Activated CD4-positive, alpha-beta memory T cell treated with anti-CD3 and anti-CD28 coated beads for 36 hours (primary cell): Measurements from ENCODE around the gene CTNND2. TPM values are rescaled to one million over a fixed set of nuclear protein-coding genes. Genes with fewer than 3 reads are reported as not detected.
"Not testable (repeated sequence)": the region's sequence is repeated elsewhere in the genome, so short reads cannot be mapped to it uniquely, and the experiment has no call there.

Experiments used
- CTCF ChIA-PET: fragments of 350-600 bp; sonication (Branson Sonifier 250); formaldehyde crosslinking; loops from one replicate; lab custom pipeline; 2021; ENCODE audit warnings: antibody characterized with exemption, inconsistent platforms; lab: Charles Lee
- POLR2A ChIA-PET: fragments of 350-600 bp; sonication (Branson Sonifier 250); formaldehyde crosslinking; loops from one replicate; lab custom pipeline; 2021; ENCODE audit warnings: antibody characterized with exemption; lab: Charles Lee
- DNase-seq: peaks from one replicate; pipeline ENCODE4 v3.0.0-alpha.2; 2020
- H3K27ac Mint-ChIP-seq: one replicate; pipeline ENCODE4 v1.8.0; 2021; ENCODE audit warnings: mixed read lengths
- H3K27me3 Mint-ChIP-seq: one replicate; pipeline ENCODE4 v1.8.0; 2021; ENCODE audit warnings: mixed read lengths
- H3K36me3 Mint-ChIP-seq: one replicate; pipeline ENCODE4 v1.8.0; 2021; ENCODE audit warnings: mixed read lengths
- H3K4me1 Mint-ChIP-seq: one replicate; pipeline ENCODE4 v1.8.0; 2021; ENCODE audit warnings: low read depth, mixed read lengths
- H3K4me3 Mint-ChIP-seq: one replicate; pipeline ENCODE4 v1.8.0; 2021; ENCODE audit warnings: mild to moderate bottlenecking, mixed read lengths
- H3K9me3 Mint-ChIP-seq: one replicate; pipeline ENCODE4 v1.8.0; 2021; ENCODE audit warnings: mixed read lengths
- intact Hi-C: fragments of 100-400 bp; cut with micrococcal nuclease; formaldehyde crosslinking; loops from one replicate; pipeline ENCODE4 v1.15.1; 2023
- total RNA-seq, 2 experiments: library from RNA; stranded (reverse); gene quantifications; one replicate each; pipeline ENCODE4 v1.2.3, GENCODE V29; 2021

The CTNND2 gene
- total RNA-seq, 2 experiments from 2014 or later, result not detected

DNA sequence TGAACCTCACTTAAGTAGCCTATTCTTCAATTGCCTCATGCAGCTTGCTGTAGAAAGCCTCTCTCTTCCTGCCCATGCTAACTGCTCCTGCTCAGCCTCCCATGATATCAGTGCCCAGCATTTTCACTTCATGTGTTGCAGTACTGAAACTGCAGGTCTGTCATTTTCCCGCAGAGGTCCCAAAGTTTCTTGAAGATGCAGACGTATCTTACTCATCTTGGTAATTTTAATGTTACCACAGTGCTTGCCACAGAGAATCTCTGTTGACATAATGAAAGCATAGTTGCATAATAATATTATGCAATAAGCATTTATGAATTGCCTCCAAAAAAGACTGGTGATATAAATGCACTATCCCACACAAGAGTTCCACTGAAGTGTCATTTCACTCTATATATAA lies 582.1 kb downstream of the CTNND2 start:
- Mint-ChIP-seq H3K27me3 (peaks cover 3% of the 10 kb centered on the region), H3K36me3 (no peaks in the 10 kb centered on the region), H3K4me3 (no peak overlapping the region), H3K9me3 (peaks cover 1% of the 10 kb centered on the region), H3K27ac (no peak overlapping the region), H3K4me1 (peaks cover 3% of the 10 kb centered on the region)
- ChIA-PET POLR2A (no interaction called here), CTCF (no interaction called here)
- intact Hi-C loops, result no loop called here
- DNase-seq, result no peak

DNA sequence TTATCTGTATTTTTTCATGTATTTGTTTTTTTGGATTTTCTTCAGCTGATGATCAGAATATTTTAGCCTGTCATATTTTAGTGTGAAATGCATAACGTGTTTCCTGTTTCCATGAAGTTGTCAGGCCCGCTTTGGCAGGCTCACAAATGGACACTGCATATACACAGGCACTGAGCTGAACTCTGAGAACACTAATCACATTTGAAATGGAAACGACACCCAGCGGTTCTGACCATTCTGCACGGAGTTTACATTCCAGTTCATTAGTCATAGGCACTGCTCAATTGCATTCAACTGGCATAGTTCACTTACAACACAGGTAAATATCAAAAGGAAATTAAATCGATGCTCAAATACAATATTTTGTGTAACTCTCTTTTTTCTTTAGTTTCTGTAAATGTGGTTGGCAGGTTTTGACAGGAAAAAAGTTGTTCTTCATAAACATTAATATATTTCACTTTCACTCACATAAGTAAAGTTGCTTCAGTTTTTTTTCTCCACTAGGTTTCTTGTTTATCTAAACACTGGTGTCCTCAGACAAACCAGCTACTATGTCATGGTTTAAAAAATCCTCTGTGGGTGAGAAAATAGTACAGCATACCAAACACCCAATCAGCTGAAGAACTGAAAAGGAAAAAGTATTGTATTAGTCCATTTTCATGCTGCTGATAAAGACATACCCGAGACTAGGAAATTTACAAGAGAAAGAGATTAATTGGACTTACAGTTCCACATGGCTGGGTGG lies 584.2 kb downstream of the CTNND2 start:
- no peak for DNase-seq
- H3K27me3 Mint-ChIP-seq, result peaks cover 3% of the 10 kb centered on the region
- H3K4me3 Mint-ChIP-seq, result no peak overlapping the region
- H3K4me1 Mint-ChIP-seq, result peaks cover 3% of the 10 kb centered on the region
- intact Hi-C loops, result no loop called here
- no peaks in the 10 kb centered on the region for H3K36me3 Mint-ChIP-seq
- no peak overlapping the region for H3K27ac Mint-ChIP-seq
- POLR2A ChIA-PET, result no interaction called here
- H3K9me3 Mint-ChIP-seq, result peaks cover 3% of the 10 kb centered on the region
- CTCF ChIA-PET, result no interaction called here

DNA sequence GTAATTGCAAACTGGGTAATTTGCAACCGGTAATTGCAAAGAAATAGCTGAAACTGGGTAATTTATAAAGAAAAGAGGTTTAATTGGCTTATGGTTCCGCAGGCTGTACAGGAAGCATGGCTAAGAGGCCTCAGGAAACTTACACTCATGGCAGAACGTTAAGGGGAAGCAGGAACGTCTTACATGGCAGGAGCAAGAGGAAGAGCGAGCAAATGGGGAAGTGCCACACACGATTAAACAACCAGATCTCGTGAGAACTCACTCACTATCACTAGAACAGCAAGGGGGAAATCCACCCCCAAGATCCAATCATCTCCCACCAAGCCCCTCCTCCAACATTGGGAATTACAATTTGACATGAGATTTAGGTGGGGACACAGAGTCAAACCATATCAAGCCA lies 590.6 kb downstream of the CTNND2 start:
- DNase-seq, H3K9me3 Mint-ChIP-seq, H3K4me1 Mint-ChIP-seq, H3K36me3 Mint-ChIP-seq, H3K27ac Mint-ChIP-seq, H3K4me3 Mint-ChIP-seq, POLR2A ChIA-PET, H3K27me3 Mint-ChIP-seq, CTCF ChIA-PET, intact Hi-C loops: not testable (repeated sequence)

DNA sequence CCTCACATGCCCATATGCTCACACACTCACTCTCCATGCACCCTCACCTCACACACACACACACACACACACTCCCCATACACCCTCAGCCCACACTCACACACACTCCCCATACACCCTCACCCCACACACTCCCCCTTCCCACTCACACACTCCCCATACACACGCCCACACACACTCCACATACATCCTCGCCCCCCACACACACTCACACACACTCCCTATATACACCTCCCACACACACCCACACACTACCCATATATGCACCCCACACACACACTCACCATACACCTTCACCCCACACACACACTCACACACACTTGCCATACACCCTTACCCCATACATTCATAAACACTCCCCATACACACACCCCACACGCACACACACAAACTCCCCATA lies 592.5 kb downstream of the CTNND2 start:
- Mint-ChIP-seq H3K27me3 (no peaks in the 10 kb centered on the region), H3K9me3 (no peaks in the 10 kb centered on the region), H3K36me3 (no peaks in the 10 kb centered on the region), H3K27ac (no peak overlapping the region), H3K4me3 (no peak overlapping the region), H3K4me1 (no peaks in the 10 kb centered on the region)
- intact Hi-C loops, result no loop called here
- POLR2A ChIA-PET, result no interaction called here
- no peak for DNase-seq
- CTCF ChIA-PET, result no interaction called here

DNA sequence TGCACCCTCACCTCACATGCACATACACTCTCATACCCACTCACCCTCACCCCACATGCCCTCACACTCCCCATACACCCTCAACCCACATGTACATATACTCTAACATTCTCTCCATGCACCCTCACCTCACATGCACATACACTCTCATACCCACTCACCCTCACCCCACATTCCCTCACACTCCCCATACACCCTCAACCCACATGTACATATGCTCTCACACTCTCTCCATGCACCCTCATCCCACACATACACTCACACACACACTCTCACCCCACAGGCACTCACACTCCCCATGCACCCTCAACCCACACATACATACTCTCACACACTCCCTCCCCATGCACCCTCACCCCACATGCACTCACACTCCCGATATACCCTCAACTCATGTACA lies 593.0 kb downstream of the CTNND2 start:
- Mint-ChIP-seq H3K9me3 (no peaks in the 10 kb centered on the region), H3K4me3 (no peak overlapping the region), H3K36me3 (no peaks in the 10 kb centered on the region), H3K27ac (no peak overlapping the region), H3K4me1 (no peaks in the 10 kb centered on the region), H3K27me3 (no peaks in the 10 kb centered on the region)
- no peak for DNase-seq
- CTCF ChIA-PET, result no interaction called here
- intact Hi-C loops, result no loop called here
- POLR2A ChIA-PET, result no interaction called here

DNA sequence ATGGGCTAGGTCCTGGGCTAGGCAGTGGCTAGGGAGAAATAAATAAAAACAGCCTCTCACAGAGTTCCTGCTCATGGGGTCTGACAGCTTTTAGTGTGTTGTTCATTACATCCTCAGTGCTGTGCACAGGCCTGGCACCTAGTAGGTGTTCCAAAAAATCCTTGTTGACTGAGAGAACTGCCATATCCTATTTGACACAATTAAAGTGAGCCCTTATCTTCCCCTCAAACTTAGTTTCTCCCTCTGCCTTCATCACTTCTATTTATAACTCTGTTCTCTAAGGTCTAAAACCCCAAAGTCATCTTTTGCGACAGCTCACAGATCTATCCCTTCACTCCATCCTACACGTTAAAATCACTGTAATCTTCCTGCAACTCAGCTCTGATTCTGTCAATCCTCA lies 594.1 kb downstream of the CTNND2 start:
- POLR2A ChIA-PET, result no interaction called here
- no peak overlapping the region for H3K4me3 Mint-ChIP-seq
- H3K36me3 Mint-ChIP-seq, result no peaks in the 10 kb centered on the region
- H3K4me1 Mint-ChIP-seq, result no peaks in the 10 kb centered on the region
- intact Hi-C loops, result no loop called here
- H3K9me3 Mint-ChIP-seq, result no peaks in the 10 kb centered on the region
- no peak overlapping the region for H3K27ac Mint-ChIP-seq
- H3K27me3 Mint-ChIP-seq, result no peaks in the 10 kb centered on the region
- CTCF ChIA-PET, result no interaction called here
- DNase-seq, result no peak

DNA sequence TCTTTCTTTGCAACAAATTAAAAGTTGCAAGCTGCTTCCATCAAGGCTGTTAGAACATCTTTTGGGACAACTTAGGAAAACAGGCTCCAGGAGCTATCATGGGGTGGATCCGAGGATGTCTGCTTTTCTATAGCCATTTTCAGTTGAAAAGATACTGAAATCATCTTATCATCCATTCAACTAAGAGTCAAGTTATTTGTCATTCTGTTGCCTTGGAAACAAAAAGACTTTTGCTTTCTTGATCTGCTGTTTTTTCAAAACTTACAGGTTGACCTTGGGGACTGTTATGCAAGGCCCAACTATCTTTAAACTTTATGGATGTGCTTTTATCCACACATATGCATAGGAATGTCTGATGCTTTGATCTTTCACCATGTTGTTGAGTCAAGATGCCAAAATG lies 597.9 kb downstream of the CTNND2 start:
- intact Hi-C loops, result no loop called here

DNA sequence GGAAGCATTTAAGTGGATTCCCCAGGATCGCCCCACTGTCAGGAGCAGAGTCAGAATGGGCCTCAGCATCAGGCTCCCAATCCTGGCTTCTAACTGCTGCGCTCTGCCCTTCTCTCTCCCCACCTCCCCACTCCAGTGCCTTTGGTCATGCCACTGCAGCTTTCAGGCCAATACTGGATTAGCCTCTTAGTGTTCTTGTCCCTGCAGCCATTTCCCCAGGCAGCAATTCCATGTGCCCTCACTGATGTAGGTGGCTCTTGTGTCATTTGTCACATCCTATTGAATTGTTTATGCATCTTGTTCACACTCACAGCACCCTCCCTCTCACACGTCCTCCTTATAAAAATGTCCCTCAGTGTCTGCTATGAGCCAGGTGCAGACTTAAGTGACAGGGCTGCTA lies 599.0 kb downstream of the CTNND2 start:
- Mint-ChIP-seq H3K36me3 (no peaks in the 10 kb centered on the region), H3K27me3 (no peaks in the 10 kb centered on the region), H3K4me3 (no peak overlapping the region), H3K9me3 (no peaks in the 10 kb centered on the region), H3K27ac (no peak overlapping the region), H3K4me1 (no peaks in the 10 kb centered on the region)
- POLR2A ChIA-PET, result no interaction called here
- CTCF ChIA-PET, result no interaction called here
- no peak for DNase-seq
- intact Hi-C loops, result no loop called here

More for the DNA sequence above, 597.9 kb downstream of the CTNND2 start:
- CTCF ChIA-PET, result no interaction called here
- Mint-ChIP-seq H3K36me3 (no peaks in the 10 kb centered on the region), H3K27me3 (no peaks in the 10 kb centered on the region), H3K27ac (no peak overlapping the region), H3K4me1 (no peaks in the 10 kb centered on the region), H3K4me3 (no peak overlapping the region), H3K9me3 (no peaks in the 10 kb centered on the region)
- POLR2A ChIA-PET, result no interaction called here
- no peak for DNase-seq

DNA sequence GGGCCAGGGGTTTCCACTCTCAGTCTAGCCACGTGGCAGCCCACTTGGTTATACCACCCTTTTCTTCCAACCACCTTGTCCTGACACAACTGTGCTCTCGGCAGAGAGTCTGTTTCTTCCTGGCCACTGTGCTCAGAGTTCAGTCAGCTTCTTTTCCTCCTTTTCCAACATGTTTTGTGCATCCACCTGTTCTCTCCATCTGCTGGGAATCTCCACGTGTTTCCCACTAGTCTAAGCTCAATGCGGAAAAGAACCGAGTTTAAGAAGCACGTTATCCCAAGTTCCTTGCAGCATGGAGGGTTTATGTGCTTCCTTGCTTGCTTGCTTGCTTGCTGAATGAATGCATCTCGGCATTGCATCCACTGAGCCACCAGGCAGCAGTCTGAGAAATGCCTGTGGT lies 599.6 kb downstream of the CTNND2 start:
- POLR2A ChIA-PET, result no interaction called here
- Mint-ChIP-seq H3K27me3 (no peaks in the 10 kb centered on the region), H3K4me1 (no peaks in the 10 kb centered on the region), H3K9me3 (no peaks in the 10 kb centered on the region), H3K4me3 (no peak overlapping the region), H3K36me3 (no peaks in the 10 kb centered on the region), H3K27ac (no peak overlapping the region)
- intact Hi-C loops, result no loop called here
- no peak for DNase-seq
- CTCF ChIA-PET, result no interaction called here

DNA sequence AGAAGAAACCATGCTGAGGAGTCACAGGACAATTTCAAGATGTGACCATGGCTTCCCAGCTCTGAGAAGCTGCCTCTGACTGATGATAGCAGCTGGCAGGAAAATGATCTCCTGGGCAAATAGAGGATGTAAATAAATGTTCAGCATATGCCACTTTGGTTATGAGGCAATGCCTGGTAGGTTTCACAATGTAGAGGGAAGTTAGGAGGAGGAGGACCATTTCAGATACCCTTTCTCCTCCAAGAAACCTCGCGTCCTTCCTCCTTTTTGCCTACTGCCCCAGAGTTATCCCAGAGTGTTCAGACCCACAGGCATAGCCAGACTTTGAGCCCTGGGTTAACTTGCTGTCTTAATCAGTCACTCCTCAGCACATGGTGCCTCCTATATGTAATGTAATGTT lies 601.6 kb downstream of the CTNND2 start:
- ChIA-PET POLR2A (no interaction called here), CTCF (no interaction called here)
- no peaks in the 10 kb centered on the region for H3K4me1 Mint-ChIP-seq
- no peaks in the 10 kb centered on the region for H3K9me3 Mint-ChIP-seq
- no peaks in the 10 kb centered on the region for H3K36me3 Mint-ChIP-seq
- H3K4me3 Mint-ChIP-seq, result no peak overlapping the region
- no peak for DNase-seq
- no peaks in the 10 kb centered on the region for H3K27me3 Mint-ChIP-seq
- no peak overlapping the region for H3K27ac Mint-ChIP-seq
- intact Hi-C loops, result no loop called here

DNA sequence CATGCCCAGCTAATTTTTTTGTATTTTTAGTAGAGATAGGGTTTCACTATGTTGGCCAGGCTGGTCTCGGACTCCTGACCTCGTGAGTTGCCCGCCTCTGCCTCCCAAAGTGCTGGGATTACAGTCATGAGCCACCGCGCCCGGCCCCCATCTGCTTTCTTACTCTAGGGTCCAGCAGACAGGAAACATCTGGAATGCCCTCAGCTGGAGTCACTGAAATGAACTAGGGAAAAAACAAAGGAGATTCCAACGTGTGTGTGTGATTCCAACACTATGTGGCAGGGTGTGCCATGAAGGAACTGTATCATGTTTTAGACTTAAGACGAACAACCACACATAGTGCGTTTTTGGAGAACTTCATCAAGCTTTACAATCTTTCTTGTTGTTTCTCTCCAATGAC lies 603.1 kb downstream of the CTNND2 start:
- ChIA-PET POLR2A (no interaction called here), CTCF (no interaction called here)
- H3K27ac Mint-ChIP-seq, result no peak overlapping the region
- DNase-seq, result no peak
- no peaks in the 10 kb centered on the region for H3K9me3 Mint-ChIP-seq
- no peak overlapping the region for H3K4me3 Mint-ChIP-seq
- no peaks in the 10 kb centered on the region for H3K36me3 Mint-ChIP-seq
- no peaks in the 10 kb centered on the region for H3K27me3 Mint-ChIP-seq
- intact Hi-C loops, result no loop called here
- no peaks in the 10 kb centered on the region for H3K4me1 Mint-ChIP-seq

DNA sequence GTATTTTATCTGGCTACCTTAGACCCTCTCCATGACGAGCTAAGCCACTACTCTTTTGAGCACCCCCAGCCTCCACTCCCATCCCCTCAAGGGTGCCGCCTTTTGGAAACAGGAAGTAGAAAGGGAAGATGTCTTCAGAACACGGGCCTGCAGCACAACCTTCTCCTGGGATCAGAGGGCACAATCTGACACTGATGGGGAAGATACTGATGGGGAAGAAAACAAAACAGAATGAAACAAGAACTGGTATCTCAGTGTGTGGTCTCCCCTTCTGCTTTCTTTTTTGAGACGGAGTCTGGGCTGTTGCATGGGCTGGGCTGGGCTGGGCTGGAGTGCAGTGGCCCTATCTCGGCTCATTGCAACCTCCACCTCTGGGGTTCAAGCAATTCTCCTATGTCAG lies 603.5 kb downstream of the CTNND2 start:
- Mint-ChIP-seq H3K27me3 (no peaks in the 10 kb centered on the region), H3K4me3 (no peak overlapping the region), H3K9me3 (no peaks in the 10 kb centered on the region), H3K4me1 (no peaks in the 10 kb centered on the region), H3K27ac (no peak overlapping the region), H3K36me3 (no peaks in the 10 kb centered on the region)
- intact Hi-C loops, result no loop called here
- POLR2A ChIA-PET, result no interaction called here
- CTCF ChIA-PET, result no interaction called here
- no peak for DNase-seq

DNA sequence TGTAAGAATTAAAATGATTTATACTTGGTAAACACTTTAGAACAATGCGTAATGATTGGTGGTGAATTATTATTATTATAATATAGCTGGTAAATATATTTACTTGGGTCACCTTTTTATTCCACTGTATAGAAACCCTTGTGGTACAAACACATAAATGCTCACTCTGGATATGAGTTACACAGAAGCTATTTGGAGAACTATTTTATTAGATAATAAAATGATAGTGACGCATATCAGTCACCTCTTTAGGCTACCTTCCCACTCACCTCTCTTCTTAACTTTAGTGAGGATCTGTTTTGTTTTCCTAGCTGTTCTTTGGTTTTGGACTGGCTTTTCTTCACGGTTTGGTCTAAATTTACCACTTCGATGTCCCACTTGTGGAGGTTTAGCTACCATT lies 605.4 kb downstream of the CTNND2 start:
- Mint-ChIP-seq H3K36me3 (no peaks in the 10 kb centered on the region), H3K27ac (no peak overlapping the region), H3K4me3 (no peak overlapping the region), H3K4me1 (no peaks in the 10 kb centered on the region), H3K27me3 (no peaks in the 10 kb centered on the region), H3K9me3 (peaks cover 3% of the 10 kb centered on the region)
- POLR2A ChIA-PET, result no interaction called here
- intact Hi-C loops, result no loop called here
- DNase-seq, result no peak
- CTCF ChIA-PET, result no interaction called here
